CD4-positive, alpha-beta memory T cell (primary cell): ENCODE results near the gene SMIM9. TPM values are rescaled to one million over a fixed set of nuclear protein-coding genes. Genes with fewer than 3 reads are reported as not detected.
A peak's percentile ranks its signal among the peaks of the same experiment; 100 is the strongest.

Experiments used
- CTCF ChIA-PET: fragments of 350-600 bp; sonication (Branson Sonifier 250); formaldehyde crosslinking; loops from one replicate; lab custom pipeline; 2021; ENCODE audit warnings: inconsistent platforms; ENCODE audit not compliant: partially characterized antibody; lab: Charles Lee
- POLR2A ChIA-PET: fragments of 350-600 bp; sonication (Branson Sonifier 250); formaldehyde crosslinking; loops from one replicate; lab custom pipeline; 2021; ENCODE audit not compliant: partially characterized antibody; lab: Charles Lee
- DNase-seq, 5 donors: peaks; one replicate each; pipeline versions ENCODE4 v3.0.0 to v3.0.0-alpha.2; 2020 to 2022; ENCODE audit warnings: mixed read lengths in 1 of 5
- H3K27ac ChIP-seq: one replicate; pipeline ENCODE4 v1.7.0; 2013; ENCODE audit warnings: low read depth, low read length
- H3K27me3 ChIP-seq: 2 replicates; pipeline ENCODE4 v1.7.0; 2013; ENCODE audit warnings: mild to moderate bottlenecking, low read length, moderate library complexity; ENCODE audit not compliant: insufficient read depth
- H3K36me3 ChIP-seq: 2 replicates; pipeline ENCODE4 v1.7.0; 2013; ENCODE audit warnings: mild to moderate bottlenecking, low read length, moderate library complexity; ENCODE audit not compliant: insufficient read depth
- H3K4me1 ChIP-seq: 2 replicates; pipeline ENCODE4 v1.7.0; 2013; ENCODE audit warnings: mild to moderate bottlenecking, low read length, moderate library complexity; ENCODE audit not compliant: insufficient read depth
- H3K4me3 ChIP-seq, 2 donors: one replicate each; pipeline ENCODE4 v1.7.0; 2013; ENCODE audit warnings: low read length in 2 of 2, mild to moderate bottlenecking in 1 of 2
- H3K9me3 ChIP-seq, 2 donors: one replicate each; pipeline ENCODE4 v1.7.0; 2013; ENCODE audit warnings: low read length in 2 of 2, control low read depth in 1 of 2; ENCODE audit not compliant: control insufficient read depth in 1 of 2
- H3K27ac Mint-ChIP-seq, 7 donors: one replicate each; pipeline ENCODE4 v1.8.0; 2020 to 2021; ENCODE audit warnings: mixed read lengths in 7 of 7, mild to moderate bottlenecking in 6 of 7, inconsistent platforms in 3 of 7, moderate library complexity in 3 of 7
- H3K27me3 Mint-ChIP-seq, 2 donors: one replicate each; pipeline ENCODE4 v1.8.0; 2020 to 2021; ENCODE audit warnings: mixed read lengths in 2 of 2
- H3K36me3 Mint-ChIP-seq, 2 donors: one replicate each; pipeline ENCODE4 v1.8.0; 2020 to 2021; ENCODE audit warnings: mixed read lengths in 2 of 2, inconsistent platforms in 1 of 2, mild to moderate bottlenecking in 1 of 2
- H3K4me1 Mint-ChIP-seq, 4 donors: one replicate each; pipeline ENCODE4 v1.8.0; 2020 to 2021; ENCODE audit warnings: mixed read lengths in 4 of 4, mild to moderate bottlenecking in 1 of 4
- H3K4me3 Mint-ChIP-seq, 8 donors: one replicate each; pipeline ENCODE4 v1.8.0; 2020 to 2021; ENCODE audit warnings: mixed read lengths in 8 of 8, mild to moderate bottlenecking in 7 of 8, moderate library complexity in 6 of 8, inconsistent platforms in 3 of 8
- H3K9me3 Mint-ChIP-seq, 8 donors: one replicate each; pipeline ENCODE4 v1.8.0; 2020 to 2021; ENCODE audit warnings: mixed read lengths in 8 of 8, mild to moderate bottlenecking in 5 of 8, inconsistent platforms in 3 of 8, moderate library complexity in 1 of 8
- intact Hi-C: fragments of 100-400 bp; cut with micrococcal nuclease; formaldehyde crosslinking; loops from one replicate; pipeline ENCODE4 v1.15.1; 2023
- polyA plus RNA-seq, 2 donors: library from polyadenylated mRNA; unstranded; fragments of 300-500 nt; fragmentation: Illumina TruSeq; gene quantifications; one replicate each; pipeline ENCODE4 v1.2.3, GENCODE V29; 2021
- total RNA-seq, 2 experiments: library from RNA; stranded (reverse); gene quantifications; one replicate each; pipeline ENCODE4 v1.2.3, GENCODE V29; 2021

Gene SMIM9
- total and polyA plus RNA-seq, 4 experiments from 2014 or later, result not detected

GRCh38 chrX:154804957-154805695 lies 29.3 kb downstream of the SMIM9 start, which contains the start of gene MPP1:
TSS of gene MPP1 (minus strand) at chrX:154805485. CDS start at chrX:154805373, 112 bp downstream.
- POLR2A ChIA-PET, result interaction anchor here (1.0 to 2.4 kb wide), 2 partner anchors 42 to 54 kb away, joined by 4 to 10 read pairs; partner anchors contain the start of genes DKC1 and GAB3
- Mint-ChIP-seq H3K27me3 (peaks cover 0 to 3% of the 10 kb centered on the region in 2 donors), H3K4me3 (peak within 1 kb of the TSS; percentile 75 to 87 (median 81)), H3K9me3 (peaks cover 0 to 5% (median 0%) of the 10 kb centered on the region in 8 donors), H3K27ac (peak within 1 kb of the TSS in 4 of 7 donors; percentile 46 to 69 (median 56)), H3K4me1 (peaks cover 8 to 17% (median 12%) of the 10 kb centered on the region in 4 donors), H3K36me3 (no peaks in the 10 kb centered on the region)
- intact Hi-C loops, result loop anchor here (5.0 kb wide), 1 partner anchor 43 kb away; the partner anchor contains the start of gene DKC1
- no peaks in the 10 kb centered on the region for H3K27me3 ChIP-seq
- H3K4me3 ChIP-seq, result peak within 1 kb of the TSS; percentile 23 to 57
- H3K27ac ChIP-seq, result no peak within 1 kb of the TSS
- no peaks in the 10 kb centered on the region for H3K9me3 ChIP-seq
- peak; percentile 54 to 80 (median 76) for DNase-seq
- no peaks in the 10 kb centered on the region for H3K36me3 ChIP-seq
- CTCF ChIA-PET, result interaction anchor here (1.4 kb wide), 1 partner anchor 57 kb away, joined by 3 read pairs; no protein-coding TSS in a partner anchor
- peaks cover 16% of the 10 kb centered on the region for H3K4me1 ChIP-seq

- peaks cover 0 to 5% (median 0%) of the 10 kb centered on the region in 8 donors for H3K9me3 Mint-ChIP-seq
- H3K4me1 Mint-ChIP-seq, result peaks cover 9 to 21% (median 12%) of the 10 kb centered on the region in 4 donors
- no peaks in the 10 kb centered on the region for H3K9me3 ChIP-seq
- ChIA-PET CTCF (interaction anchor here (1.4 kb wide), 1 partner anchor 56 kb away, joined by 3 read pairs; no protein-coding TSS in a partner anchor), POLR2A (interaction anchor here (2.4 kb wide), 1 partner anchor 42 kb away, joined by 10 read pairs; the partner anchor contains the start of gene DKC1)
- no peaks in the 10 kb centered on the region for H3K36me3 Mint-ChIP-seq
- H3K4me1 ChIP-seq, result peaks cover 16% of the 10 kb centered on the region
- peak overlapping the region; percentile 23 to 57 for H3K4me3 ChIP-seq
- intact Hi-C loops, result no loop called here
- peak overlapping the region; percentile 74 to 87 (median 81) for H3K4me3 Mint-ChIP-seq
- no peaks in the 10 kb centered on the region for H3K36me3 ChIP-seq
- H3K27ac ChIP-seq, result no peak overlapping the region
- DNase-seq, result no peak
- H3K27ac Mint-ChIP-seq, result peak overlapping the region in 2 of 7 donors; percentile 54 to 59
- H3K27me3 Mint-ChIP-seq, result peaks cover 0 to 3% of the 10 kb centered on the region in 2 donors
- H3K27me3 ChIP-seq, result no peaks in the 10 kb centered on the region
These were observed 30.1 kb downstream of the SMIM9 start for GRCh38 chrX:154804261-154804956.

DNA sequence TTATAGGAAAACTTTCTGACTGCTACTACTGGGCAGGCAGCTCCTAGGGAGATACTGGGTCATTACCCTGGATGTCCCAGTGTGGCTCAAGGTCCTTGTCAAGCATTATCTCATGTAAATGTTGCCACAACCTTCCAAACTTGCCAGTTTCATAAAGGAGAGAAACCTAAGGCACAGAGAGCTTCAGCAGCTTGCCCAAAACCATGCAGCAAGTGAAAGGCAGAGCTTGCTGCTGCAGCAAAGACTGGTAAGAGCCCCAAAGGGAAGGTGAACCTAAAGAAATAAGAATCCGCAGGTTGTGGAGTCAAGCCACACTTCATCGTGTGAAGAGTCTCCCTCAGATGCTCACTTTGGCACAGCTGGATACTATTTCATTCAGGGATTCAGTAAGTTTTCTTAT lies 31.5 kb downstream of the SMIM9 start:
- no peak overlapping the region for H3K27ac Mint-ChIP-seq
- Histone ChIP-seq H3K4me1 (peaks cover 16% of the 10 kb centered on the region), H3K27ac (no peak overlapping the region), H3K9me3 (no peaks in the 10 kb centered on the region), H3K27me3 (no peaks in the 10 kb centered on the region), H3K4me3 (no peak overlapping the region), H3K36me3 (no peaks in the 10 kb centered on the region)
- H3K4me1 Mint-ChIP-seq, result peaks cover 7 to 25% (median 14%) of the 10 kb centered on the region in 4 donors
- no peaks in the 10 kb centered on the region for H3K36me3 Mint-ChIP-seq
- no peak overlapping the region for H3K4me3 Mint-ChIP-seq
- intact Hi-C loops, result no loop called here
- ChIA-PET CTCF (no interaction called here), POLR2A (no interaction called here)
- H3K27me3 Mint-ChIP-seq, result peaks cover 0 to 1% of the 10 kb centered on the region in 2 donors
- peaks cover 0 to 5% (median 0%) of the 10 kb centered on the region in 8 donors for H3K9me3 Mint-ChIP-seq
- no peak for DNase-seq

- Mint-ChIP-seq H3K4me1 (peaks cover 7 to 25% (median 9%) of the 10 kb centered on the region in 4 donors), H3K36me3 (no peaks in the 10 kb centered on the region)
These were observed 33.8 kb downstream of the SMIM9 start for GRCh38 chrX:154800478-154801210.

GRCh38 chrX:154799556-154800348 lies 34.7 kb downstream of the SMIM9 start:
- Histone ChIP-seq H3K4me1 (peaks cover 14% of the 10 kb centered on the region), H3K27me3 (no peaks in the 10 kb centered on the region), H3K4me3 (no peak overlapping the region), H3K36me3 (no peaks in the 10 kb centered on the region), H3K27ac (no peak overlapping the region), H3K9me3 (no peaks in the 10 kb centered on the region)
- Mint-ChIP-seq H3K36me3 (no peaks in the 10 kb centered on the region), H3K27ac (no peak overlapping the region), H3K27me3 (no peaks in the 10 kb centered on the region), H3K4me1 (peaks cover 6 to 25% (median 8%) of the 10 kb centered on the region in 4 donors), H3K4me3 (no peak overlapping the region), H3K9me3 (no peaks in the 10 kb centered on the region)
- CTCF ChIA-PET, result no interaction called here
- DNase-seq, result no peak
- intact Hi-C loops, result no loop called here
- POLR2A ChIA-PET, result no interaction called here

More at GRCh38 chrX:154800478-154801210, 33.8 kb downstream of the SMIM9 start:
- Mint-ChIP-seq H3K27ac (peak overlapping the region in 1 of 7 donors; percentile 72), H3K4me3 (no peak overlapping the region), H3K27me3 (no peaks in the 10 kb centered on the region), H3K9me3 (no peaks in the 10 kb centered on the region)
- ChIA-PET POLR2A (no interaction called here), CTCF (no interaction called here)
- Histone ChIP-seq H3K9me3 (no peaks in the 10 kb centered on the region), H3K4me3 (no peak overlapping the region), H3K27ac (no peak overlapping the region), H3K27me3 (no peaks in the 10 kb centered on the region), H3K4me1 (peaks cover 16% of the 10 kb centered on the region), H3K36me3 (no peaks in the 10 kb centered on the region)
- no peak for DNase-seq
- intact Hi-C loops, result no loop called here

DNA sequence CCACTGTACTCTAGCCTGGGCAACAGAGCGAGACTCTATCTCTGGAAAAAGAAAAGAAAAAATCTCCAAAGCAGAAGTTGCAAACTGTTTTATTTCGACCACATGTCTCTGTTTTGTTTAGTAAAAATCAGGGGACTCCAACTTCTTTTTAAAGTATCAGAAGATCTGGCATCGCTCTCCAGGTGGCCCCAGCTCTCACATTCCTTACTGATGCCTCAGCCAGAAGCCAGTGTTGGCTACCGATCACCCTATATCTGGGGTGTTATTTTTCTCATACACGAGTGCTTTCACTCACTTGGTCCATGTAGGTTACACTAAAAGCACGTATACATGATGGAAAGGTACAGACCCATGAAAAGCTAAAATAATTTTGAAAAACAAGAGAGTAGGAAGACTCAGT lies 37.5 kb downstream of the SMIM9 start:
- H3K4me1 Mint-ChIP-seq, result peaks cover 0 to 13% (median 2%) of the 10 kb centered on the region in 4 donors
- Histone ChIP-seq H3K27me3 (no peaks in the 10 kb centered on the region), H3K9me3 (no peaks in the 10 kb centered on the region), H3K36me3 (no peaks in the 10 kb centered on the region), H3K27ac (no peak overlapping the region), H3K4me1 (peaks cover 2% of the 10 kb centered on the region), H3K4me3 (no peak overlapping the region)
- DNase-seq, result no peak
- no peaks in the 10 kb centered on the region for H3K36me3 Mint-ChIP-seq
- H3K27me3 Mint-ChIP-seq, result no peaks in the 10 kb centered on the region
- CTCF ChIA-PET, result no interaction called here
- POLR2A ChIA-PET, result no interaction called here
- H3K4me3 Mint-ChIP-seq, result no peak overlapping the region
- intact Hi-C loops, result no loop called here
- H3K9me3 Mint-ChIP-seq, result no peaks in the 10 kb centered on the region
- no peak overlapping the region for H3K27ac Mint-ChIP-seq
